Right atrium auricular region (tissue), 2 donors: ENCODE measurements around the gene CELSR3. TPM values are rescaled to one million over a fixed set of nuclear protein-coding genes. Genes with fewer than 3 reads are reported as not detected.

Experiments
- DNase-seq: peaks from one replicate; pipeline ENCODE4 v3.0.0-alpha.2; 2019; ENCODE audit warnings: low spot score
- H3K27ac ChIP-seq, 2 donors: fragments of 200-600 bp; sonication (generic); 1 replicate in 1 of 2; 2 replicates in 1 of 2; pipeline ENCODE4 v1.5.1; 2016 to 2019
- H3K27me3 ChIP-seq, 2 donors: fragments of 200-600 bp; sonication (generic); one replicate each; pipeline versions ENCODE4 v1.5.1 to v1.6.0; 2017 to 2019
- H3K36me3 ChIP-seq: fragments of 200-600 bp; sonication (generic); one replicate; pipeline ENCODE4 v1.5.1; 2016
- H3K4me1 ChIP-seq, 2 donors: fragments of 200-600 bp; sonication (generic); one replicate each; pipeline versions ENCODE4 v1.5.1 to v1.6.0; 2017 to 2019
- H3K4me3 ChIP-seq, 2 donors: fragments of 200-600 bp; sonication (generic); 1 replicate in 1 of 2; 2 replicates in 1 of 2; pipeline ENCODE4 v1.5.1; 2017 to 2019; ENCODE audit warnings: mild to moderate bottlenecking in 1 of 2, moderate library complexity in 1 of 2
- H3K9me3 ChIP-seq, 2 donors: fragments of 200-600 bp; sonication (generic); one replicate each; pipeline ENCODE4 v1.5.1; 2019
- CTCF ChIP-seq, 2 donors: fragments of 200-600 bp; sonication (generic); IDR thresholded peaks; one replicate each; pipeline ENCODE4 v1.5.1; 2019; ENCODE audit warnings: antibody characterized with exemption in 2 of 2
- total RNA-seq, 2 donors: library from RNA; depleted of rRNA; stranded (reverse); fragments of >200 nt; gene quantifications; one replicate each; pipeline ENCODE4 v1.1.0, GENCODE V29; 2016

CELSR3 gene
- total RNA-seq, 2 donors from 2014 or later = 0.11 to 0.59 TPM

- no peaks in the 10 kb centered on the region for H3K27me3 ChIP-seq
- H3K9me3 ChIP-seq = no peaks in the 10 kb centered on the region
- H3K36me3 ChIP-seq = peaks cover 31% of the 10 kb centered on the region
- H3K4me1 ChIP-seq = peaks cover 0 to 70% of the 10 kb centered on the region in 2 donors
- no peak for TF ChIP-seq CTCF (IDR thresholded peaks at IDR 0.05)
- peak overlapping the region; percentile 86 to 95 for H3K27ac ChIP-seq
- no peak overlapping the region for H3K4me3 ChIP-seq
- DNase-seq = no peak
Observed at GRCh38 chr3:48596157-48596556, 66.5 kb downstream of the CELSR3 start.

GRCh38 chr3:48595526-48596121, 67.1 kb downstream of the CELSR3 start:
- H3K27ac ChIP-seq = peak overlapping the region; percentile 86 to 95
- no peak for TF ChIP-seq CTCF (IDR thresholded peaks at IDR 0.05)
- DNase-seq = peak; percentile 71

GRCh38 chr3:48595075-48595525, 67.6 kb downstream of the CELSR3 start, which contains the start of gene COL7A1:
COL7A1 (minus strand) TSS chr3:48595329; CDS start chr3:48595159, 170 bp downstream.
- H3K4me3 ChIP-seq = peak within 1 kb of the TSS; percentile 16 to 46
- no peaks in the 10 kb centered on the region for H3K27me3 ChIP-seq
- H3K36me3 ChIP-seq = peaks cover 21% of the 10 kb centered on the region
- no peak for TF ChIP-seq CTCF (IDR thresholded peaks at IDR 0.05)
- H3K27ac ChIP-seq = peak within 1 kb of the TSS; percentile 86 to 95
- H3K9me3 ChIP-seq = no peaks in the 10 kb centered on the region
- no peak for DNase-seq
- H3K4me1 ChIP-seq = peaks cover 0 to 59% of the 10 kb centered on the region in 2 donors

More at GRCh38 chr3:48595526-48596121, 67.1 kb downstream of the CELSR3 start:
- Histone ChIP-seq H3K36me3 (peaks cover 26% of the 10 kb centered on the region), H3K4me1 (peaks cover 0 to 64% of the 10 kb centered on the region in 2 donors), H3K4me3 (peak overlapping the region in 1 of 2 donors; percentile 46), H3K9me3 (no peaks in the 10 kb centered on the region), H3K27me3 (no peaks in the 10 kb centered on the region)

- H3K4me3 ChIP-seq = peak overlapping the region; percentile 16 to 46
- peak overlapping the region in 1 of 2 donors; percentile 35 for H3K27ac ChIP-seq
- no peaks in the 10 kb centered on the region for H3K9me3 ChIP-seq
- DNase-seq = no peak
- no peaks in the 10 kb centered on the region for H3K27me3 ChIP-seq
- no peak for TF ChIP-seq CTCF (IDR thresholded peaks at IDR 0.05)
- H3K36me3 ChIP-seq = peaks cover 15% of the 10 kb centered on the region
- peaks cover 0 to 53% of the 10 kb centered on the region in 2 donors for H3K4me1 ChIP-seq
Observed at GRCh38 chr3:48594417-48595049, 68.2 kb downstream of the CELSR3 start.

- TF ChIP-seq CTCF (IDR thresholded peaks at IDR 0.05) = no peak
- H3K27me3 ChIP-seq = no peaks in the 10 kb centered on the region
- H3K9me3 ChIP-seq = no peaks in the 10 kb centered on the region
- H3K4me1 ChIP-seq = peaks cover 0 to 41% of the 10 kb centered on the region in 2 donors
- no peak overlapping the region for H3K27ac ChIP-seq
- H3K36me3 ChIP-seq = peaks cover 6% of the 10 kb centered on the region
- DNase-seq = no peak
- H3K4me3 ChIP-seq = no peak overlapping the region
Observed at GRCh38 chr3:48593337-48593736, 69.3 kb downstream of the CELSR3 start.
